SJCRH30 (cell line): ENCODE data around the gene PTPRCAP. TPM values are rescaled to one million over a fixed set of nuclear protein-coding genes. Genes with fewer than 3 reads are reported as not detected.

Experiments used
- DNase-seq, 2 experiments: peaks; one replicate each; pipeline ENCODE4 v3.0.0-alpha.2; 2015 to 2020
- H3K27ac ChIP-seq: fragments of 250-450 bp; sonication (Bioruptor Pico); 2 replicates; pipeline ENCODE4 v1.5.1; 2020; ENCODE audit warnings: mild to moderate bottlenecking, moderate library complexity
- H3K27me3 ChIP-seq: fragments of 250-450 bp; sonication (Bioruptor Pico); 2 replicates; pipeline ENCODE4 v1.5.1; 2020; ENCODE audit warnings: mild to moderate bottlenecking, moderate library complexity
- H3K36me3 ChIP-seq: fragments of 250-450 bp; sonication (Bioruptor Pico); 2 replicates; pipeline ENCODE4 v1.5.1; 2020; ENCODE audit warnings: mild to moderate bottlenecking, moderate library complexity
- H3K4me1 ChIP-seq: fragments of 250-450 bp; sonication (Bioruptor Pico); 2 replicates; pipeline ENCODE4 v1.5.1; 2020; ENCODE audit warnings: mild to moderate bottlenecking, moderate library complexity
- H3K4me3 ChIP-seq: fragments of 250-450 bp; sonication (Bioruptor Pico); 2 replicates; pipeline ENCODE4 v1.5.1; 2020; ENCODE audit warnings: mild to moderate bottlenecking, moderate library complexity
- H3K9me3 ChIP-seq: fragments of 250-450 bp; sonication (Bioruptor Pico); replicated peaks from 2 replicates; pipeline ENCODE4 v1.5.1; 2020; ENCODE audit warnings: mild to moderate bottlenecking, moderate library complexity
- total RNA-seq: library from RNA; depleted of rRNA; stranded (reverse); fragments of >200 nt; shearing (Covaris generic); gene quantifications from 2 replicates; pipeline ENCODE4 v1.2.3, GENCODE V29; 2014

The PTPRCAP gene
- total RNA-seq, 1 experiment from 2014 or later = 1.1 TPM

GRCh38 chr11:67416416-67417335, 20.8 kb downstream of the PTPRCAP start:
- H3K27ac ChIP-seq = no peak overlapping the region

GRCh38 chr11:67415501-67416304, 21.8 kb downstream of the PTPRCAP start, which contains the start of gene CARNS1:
Gene CARNS1, plus strand, starts transcription at chr11:67415678. Its CDS starts 522 bp downstream, at chr11:67416200.
- H3K4me3 ChIP-seq = no peak within 1 kb of the TSS
- H3K27me3 ChIP-seq = peaks cover 2% of the 10 kb centered on the region; the same call in 1 of the 2 replicates
- H3K36me3 ChIP-seq = no peaks in the 10 kb centered on the region
- no peaks in the 10 kb centered on the region for H3K9me3 ChIP-seq
- no peak within 1 kb of the TSS for H3K27ac ChIP-seq
- peaks cover 8% of the 10 kb centered on the region; the same call in 1 of the 2 replicates for H3K4me1 ChIP-seq
- no peak for DNase-seq

More at GRCh38 chr11:67416416-67417335, 20.8 kb downstream of the PTPRCAP start:
- no peaks in the 10 kb centered on the region; the same call in 1 of the 2 replicates for H3K27me3 ChIP-seq
- no peaks in the 10 kb centered on the region for H3K36me3 ChIP-seq
- no peak for DNase-seq
- no peak overlapping the region for H3K4me3 ChIP-seq
- H3K9me3 ChIP-seq = no peaks in the 10 kb centered on the region
- peaks cover 8% of the 10 kb centered on the region; the same call in 1 of the 2 replicates for H3K4me1 ChIP-seq

GRCh38 chr11:67413266-67413849, 24.1 kb downstream of the PTPRCAP start:
- peaks cover 23% of the 10 kb centered on the region for H3K27me3 ChIP-seq
- no peaks in the 10 kb centered on the region for H3K36me3 ChIP-seq
- no peaks in the 10 kb centered on the region for H3K9me3 ChIP-seq
- peak in 1 of 2 experiments; percentile 34 for DNase-seq
- 0 out of 2 replicates have a peak, but pooled peaks cover 5% of the 10 kb centered on the region for H3K4me1 ChIP-seq
- H3K27ac ChIP-seq = no peak overlapping the region
- no peak overlapping the region for H3K4me3 ChIP-seq

- peaks cover 25% of the 10 kb centered on the region for H3K27me3 ChIP-seq
- H3K4me3 ChIP-seq = no peak overlapping the region
- no peak for DNase-seq
- H3K36me3 ChIP-seq = no peaks in the 10 kb centered on the region
- H3K27ac ChIP-seq = no peak overlapping the region
- no peaks in the 10 kb centered on the region for H3K9me3 ChIP-seq
- H3K4me1 ChIP-seq = 0 out of 2 replicates have a peak, but pooled peaks cover 5% of the 10 kb centered on the region
These were observed 24.8 kb downstream of the PTPRCAP start for GRCh38 chr11:67412495-67413179.

GRCh38 chr11:67411785-67412152, 25.7 kb downstream of the PTPRCAP start:
- Histone ChIP-seq H3K36me3 (no peaks in the 10 kb centered on the region), H3K27me3 (peaks cover 33% of the 10 kb centered on the region), H3K4me3 (no peak overlapping the region), H3K9me3 (no peaks in the 10 kb centered on the region), H3K27ac (no peak overlapping the region), H3K4me1 (0 out of 2 replicates have a peak, but pooled peaks cover 5% of the 10 kb centered on the region)
- DNase-seq = no peak

DNA sequence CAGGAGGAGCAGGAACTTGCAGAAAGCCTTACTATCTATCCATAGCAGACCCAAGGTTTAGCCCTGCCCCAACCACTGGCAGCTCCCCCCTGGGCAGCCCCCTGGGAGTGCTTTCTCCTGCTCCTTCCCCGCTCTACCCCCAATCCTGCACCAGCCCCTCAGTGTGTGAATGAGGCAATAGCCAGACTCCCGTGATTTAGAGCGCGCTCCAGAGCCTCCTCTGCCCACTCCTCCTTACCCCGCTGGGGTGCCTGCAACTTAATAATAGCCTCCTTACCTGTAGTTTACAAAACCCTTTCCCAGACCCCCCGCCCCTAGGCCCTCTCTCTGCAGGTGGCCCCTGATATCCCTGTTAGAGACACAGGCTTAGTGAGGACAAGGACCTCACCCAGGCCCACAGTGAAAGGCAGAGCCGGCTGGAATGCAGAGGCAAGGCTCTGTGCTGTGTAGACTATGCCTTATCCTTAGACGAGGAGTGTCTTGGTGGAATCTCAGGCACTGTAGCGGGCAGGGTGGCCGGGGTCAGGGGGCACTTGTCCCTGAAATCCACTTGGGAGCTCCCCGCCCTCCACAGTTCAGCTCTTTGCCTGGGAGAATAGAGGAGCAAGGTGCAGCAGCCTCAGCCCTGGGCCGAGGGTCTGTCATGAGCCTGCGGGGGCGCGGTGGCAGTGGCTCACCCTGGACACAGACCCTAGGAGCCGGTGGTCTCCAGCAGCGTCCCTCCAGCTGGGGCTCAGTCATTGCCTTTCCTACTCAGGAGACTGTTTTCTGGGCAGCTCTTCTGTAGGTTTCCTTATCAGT, 26.3 kb downstream of the PTPRCAP start:
- no peak overlapping the region for H3K27ac ChIP-seq
- H3K9me3 ChIP-seq = no peaks in the 10 kb centered on the region
- 0 out of 2 replicates have a peak, but pooled peaks cover 5% of the 10 kb centered on the region for H3K4me1 ChIP-seq
- DNase-seq = no peak
- no peak overlapping the region for H3K4me3 ChIP-seq
- no peaks in the 10 kb centered on the region for H3K36me3 ChIP-seq
- H3K27me3 ChIP-seq = peaks cover 33% of the 10 kb centered on the region

DNA sequence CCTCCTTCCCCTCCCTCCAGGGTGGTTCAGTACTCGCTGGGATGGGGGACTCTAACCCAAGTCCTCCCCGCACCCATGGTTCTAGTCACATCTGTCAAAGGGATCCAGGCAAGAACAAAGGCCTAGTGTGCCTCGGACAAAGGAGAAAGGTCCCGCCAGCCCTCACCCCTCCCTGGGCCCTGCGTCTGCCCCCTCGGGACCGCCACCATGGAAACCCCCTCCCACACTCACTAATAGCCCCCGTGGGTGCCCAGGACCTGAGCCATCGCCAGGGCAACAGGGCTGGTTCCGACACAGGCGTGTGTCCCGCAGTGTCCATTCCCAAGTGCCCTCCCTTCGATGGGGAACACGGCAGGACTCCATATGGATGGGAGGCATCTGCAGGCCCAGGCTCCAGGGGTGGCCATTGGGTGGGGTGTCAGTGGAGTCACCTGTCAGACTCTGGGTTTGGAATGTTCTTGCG, 27.1 kb downstream of the PTPRCAP start:
- Histone ChIP-seq H3K4me3 (no peak overlapping the region), H3K9me3 (no peaks in the 10 kb centered on the region), H3K4me1 (0 out of 2 replicates have a peak, but pooled peaks cover 5% of the 10 kb centered on the region), H3K27ac (no peak overlapping the region), H3K27me3 (peaks cover 33% of the 10 kb centered on the region), H3K36me3 (no peaks in the 10 kb centered on the region)
- DNase-seq = no peak

DNA sequence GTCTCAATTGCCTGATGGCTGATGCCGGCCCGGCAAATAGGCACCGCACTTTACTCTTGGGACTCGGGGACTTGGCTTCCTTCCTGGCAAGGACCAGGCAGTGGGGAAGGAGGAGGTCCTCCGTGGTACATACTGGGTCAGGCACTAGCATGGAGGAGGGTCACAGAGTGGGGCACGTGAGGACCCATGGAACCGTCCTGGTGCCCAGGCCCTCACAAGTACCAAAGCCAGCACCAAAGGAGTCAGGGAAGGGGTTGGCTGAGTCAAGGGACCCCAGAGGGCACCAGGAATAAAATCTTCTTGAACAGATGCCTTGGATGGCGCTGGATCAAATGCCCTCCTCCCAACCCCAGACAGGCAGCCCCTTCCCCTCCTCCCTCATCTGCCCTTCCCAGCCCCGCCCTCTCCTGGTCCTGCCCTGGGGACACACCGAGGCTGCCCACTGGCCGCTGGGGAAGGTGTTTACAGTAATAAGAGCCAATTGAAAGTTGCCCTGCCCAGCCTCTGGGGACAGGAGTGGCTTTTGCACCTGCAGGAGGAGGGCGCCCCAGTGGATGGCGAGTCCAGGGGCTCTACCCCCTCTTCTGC, 27.6 kb downstream of the PTPRCAP start:
- DNase-seq = no peak
- peaks cover 33% of the 10 kb centered on the region for H3K27me3 ChIP-seq
- 0 out of 2 replicates have a peak, but pooled peaks cover 5% of the 10 kb centered on the region for H3K4me1 ChIP-seq
- H3K36me3 ChIP-seq = no peaks in the 10 kb centered on the region
- no peak overlapping the region for H3K4me3 ChIP-seq
- H3K27ac ChIP-seq = no peak overlapping the region
- H3K9me3 ChIP-seq = no peaks in the 10 kb centered on the region

- Histone ChIP-seq H3K9me3 (no peaks in the 10 kb centered on the region), H3K27me3 (peaks cover 33% of the 10 kb centered on the region), H3K4me3 (no peak overlapping the region), H3K4me1 (0 out of 2 replicates have a peak, but pooled peaks cover 5% of the 10 kb centered on the region), H3K27ac (no peak overlapping the region), H3K36me3 (no peaks in the 10 kb centered on the region)
- DNase-seq = no peak
These were observed 28.2 kb downstream of the PTPRCAP start for GRCh38 chr11:67409261-67409666.

DNA sequence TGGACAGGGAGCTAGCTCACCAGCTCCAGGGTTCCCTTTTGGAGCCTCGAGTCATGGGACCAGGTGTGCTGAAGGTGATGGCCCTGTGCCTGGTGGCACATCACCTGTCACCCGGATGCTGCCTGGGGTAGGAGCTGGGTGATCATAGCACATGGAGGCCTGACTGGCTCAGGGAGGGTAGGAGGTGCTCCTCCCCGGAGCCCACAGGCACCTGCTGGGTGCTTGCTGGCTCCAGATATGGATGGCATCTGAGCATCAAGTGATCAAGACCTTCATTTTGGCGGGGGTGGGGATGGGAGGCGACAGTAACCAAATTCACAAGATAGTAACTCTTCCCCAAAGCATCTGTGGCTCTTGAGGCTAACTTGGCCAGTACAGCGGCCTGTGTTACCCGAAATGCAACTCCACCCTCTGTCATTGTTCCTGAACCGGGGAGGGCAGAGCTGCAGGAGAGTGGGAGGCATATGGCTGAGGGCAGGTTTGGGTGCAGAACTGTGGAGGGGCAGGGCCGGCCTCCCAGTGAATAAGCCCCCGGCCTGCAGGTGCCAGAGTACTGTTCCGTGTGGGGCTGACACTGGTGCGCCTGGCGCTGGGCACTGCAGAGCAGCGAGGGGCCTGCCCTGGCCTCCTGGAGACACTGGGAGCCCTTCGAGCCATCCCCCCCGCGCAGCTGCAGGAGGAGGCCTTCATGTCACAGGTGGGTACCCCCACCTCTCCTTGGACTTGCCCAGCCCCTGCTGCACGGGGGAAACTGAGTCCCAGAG, 28.9 kb downstream of the PTPRCAP start:
- no peak overlapping the region for H3K27ac ChIP-seq
- no peaks in the 10 kb centered on the region for H3K36me3 ChIP-seq
- peaks cover 33% of the 10 kb centered on the region for H3K27me3 ChIP-seq
- H3K4me1 ChIP-seq = 0 out of 2 replicates have a peak, but pooled peaks cover 5% of the 10 kb centered on the region
- H3K4me3 ChIP-seq = no peak overlapping the region
- no peaks in the 10 kb centered on the region for H3K9me3 ChIP-seq
- DNase-seq = no peak

GRCh38 chr11:67407688-67408163, 29.8 kb downstream of the PTPRCAP start:
- H3K36me3 ChIP-seq = no peaks in the 10 kb centered on the region
- 0 out of 2 replicates have a peak, but pooled peaks cover 3% of the 10 kb centered on the region for H3K4me1 ChIP-seq
- no peak overlapping the region for H3K27ac ChIP-seq
- peaks cover 33% of the 10 kb centered on the region for H3K27me3 ChIP-seq
- H3K4me3 ChIP-seq = no peak overlapping the region
- no peaks in the 10 kb centered on the region for H3K9me3 ChIP-seq
- no peak for DNase-seq

DNA sequence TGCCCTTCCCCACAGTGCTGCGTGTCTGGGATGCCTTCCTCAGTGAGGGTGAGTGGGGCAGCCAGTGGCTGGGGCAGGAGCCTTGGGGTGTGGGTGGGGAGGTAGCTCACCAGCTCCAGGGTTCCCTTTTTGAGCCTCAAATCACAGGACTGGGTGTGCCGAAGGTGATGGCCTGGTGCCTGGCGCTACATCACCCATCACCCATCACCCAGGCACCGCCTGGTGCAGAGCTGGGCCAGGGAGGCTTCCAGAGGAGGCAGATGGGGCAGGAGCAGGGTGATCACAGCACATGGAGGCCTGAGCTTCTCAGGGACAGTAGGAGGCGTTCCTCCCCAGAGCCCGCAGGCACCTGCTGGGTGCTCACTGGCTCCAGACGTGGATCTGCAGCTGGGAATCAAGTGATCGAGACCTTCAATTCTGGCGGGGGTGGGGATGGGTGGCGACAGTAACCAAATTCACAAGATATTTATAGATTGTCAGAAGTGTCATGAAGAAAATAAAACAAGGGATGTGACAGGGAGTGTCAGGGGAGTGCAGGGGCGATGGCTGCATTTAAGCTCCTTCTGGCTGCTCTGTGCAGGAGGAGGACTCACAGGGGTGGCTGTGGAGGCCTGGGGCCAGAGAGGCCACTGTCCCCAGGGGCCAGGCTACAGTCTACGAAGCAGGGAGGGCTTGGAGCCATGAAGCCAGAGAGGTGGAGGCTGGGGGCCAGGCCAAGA, 30.4 kb downstream of the PTPRCAP start:
- H3K36me3 ChIP-seq = no peaks in the 10 kb centered on the region
- no peak for DNase-seq
- peaks cover 6% of the 10 kb centered on the region; the same call in 1 of the 2 replicates for H3K4me1 ChIP-seq
- no peaks in the 10 kb centered on the region for H3K9me3 ChIP-seq
- H3K4me3 ChIP-seq = no peak overlapping the region
- H3K27ac ChIP-seq = no peak overlapping the region
- H3K27me3 ChIP-seq = peaks cover 33% of the 10 kb centered on the region
